GM19455 (cell line): ENCODE data around the gene DLL1.

ENCODE experiments used
- ATAC-seq: cut with Tn5 transposase; IDR thresholded peaks from one replicate; pipeline ENCODE4 v1.9.1; 2021; ENCODE audit not compliant: unreplicated experiment

Gene DLL1

DNA sequence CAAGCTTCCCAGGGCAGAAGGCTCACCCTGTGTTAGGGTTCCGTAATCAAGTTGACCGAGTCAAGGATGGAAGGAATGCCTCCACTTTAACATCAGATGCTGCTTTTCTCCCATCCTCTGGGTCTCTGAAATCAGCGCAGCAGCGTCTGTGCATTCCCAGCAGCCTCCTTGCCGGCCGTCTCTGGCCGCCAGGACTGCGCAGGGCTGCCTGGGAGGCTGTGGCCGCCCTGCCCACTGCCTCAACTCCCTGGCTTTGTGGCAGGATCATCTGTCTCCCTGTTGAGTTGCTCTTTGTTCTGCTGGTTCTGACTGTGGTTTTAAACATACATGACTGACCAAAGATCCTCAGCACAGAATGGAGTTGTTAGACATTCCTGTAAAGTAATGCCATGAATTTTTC, 56.5 kb downstream of the DLL1 start:
- no peak for ATAC-seq

DNA sequence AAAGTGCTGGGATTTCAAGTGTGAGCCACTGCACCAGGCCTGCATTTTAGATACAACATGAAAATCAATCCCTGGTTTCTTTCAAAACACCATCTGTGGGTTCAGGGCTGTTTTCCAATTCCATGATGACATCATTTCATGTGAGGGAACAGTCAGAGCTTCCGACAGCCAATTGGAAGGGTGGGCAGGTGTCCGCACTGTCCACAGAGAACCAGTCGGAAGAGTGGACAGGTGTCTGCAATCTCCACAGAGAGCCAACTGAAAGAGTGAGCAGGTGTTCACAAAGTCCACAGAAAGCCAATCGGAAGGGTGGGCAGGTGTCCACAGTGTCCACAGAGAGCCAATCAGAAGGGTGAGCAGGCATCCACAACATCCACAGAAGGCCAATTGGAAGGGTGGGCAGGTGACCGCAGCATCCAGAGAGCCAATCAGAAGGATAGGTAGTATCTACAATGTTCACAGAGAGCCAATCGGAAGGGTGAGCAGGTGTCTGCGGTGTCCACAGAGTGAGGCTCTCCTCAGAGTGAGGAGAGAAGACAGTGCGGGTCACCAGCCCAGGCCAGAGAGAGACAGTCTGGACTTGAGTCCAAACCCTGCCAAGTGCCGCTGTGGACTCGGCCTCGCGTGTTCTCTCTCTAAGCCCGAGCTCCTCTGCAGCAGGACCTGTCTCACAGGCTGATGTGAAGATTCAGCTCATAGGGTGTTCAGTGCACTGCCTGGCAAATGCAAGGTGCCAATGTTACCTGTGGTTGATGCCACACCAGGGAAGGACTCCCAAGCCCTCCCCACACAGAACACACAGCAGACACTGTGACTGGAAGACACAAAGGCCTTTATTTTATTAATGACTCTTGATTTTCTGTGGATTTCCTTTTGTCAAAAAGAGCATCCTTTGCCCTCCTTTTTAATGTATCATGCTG, 57.3 kb downstream of the DLL1 start:
- no peak for ATAC-seq
